Activated CD8-positive, alpha-beta memory T cell treated with anti-CD3 and anti-CD28 coated beads, Interleukin-2, amount 50 U/mL, for 1 hour (primary cell): Measurements from ENCODE around the gene PGBD5.

Experiments used
- DNase-seq: peaks from one replicate; pipeline ENCODE4 v3.0.0-alpha.2; 2020; ENCODE audit errors: extremely low read depth

PGBD5 gene

DNA sequence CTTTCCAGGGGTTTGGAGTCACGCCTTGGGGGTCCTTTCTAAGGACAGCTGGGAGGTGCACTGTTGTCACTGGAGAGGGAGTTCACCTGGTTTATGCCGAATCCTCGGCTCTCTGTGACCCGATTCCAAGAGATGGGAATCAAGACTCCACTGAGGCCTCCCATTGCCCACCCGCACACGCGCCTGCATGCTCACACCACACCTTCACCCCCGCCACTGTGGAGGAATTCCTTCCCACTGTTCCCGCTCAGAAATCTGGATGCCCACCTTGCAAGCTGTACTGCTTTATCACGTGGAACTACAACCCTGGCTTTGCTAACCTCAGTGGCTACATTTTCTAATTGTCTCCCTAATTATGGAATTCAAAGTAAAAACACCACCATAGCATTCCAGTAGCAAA is 29.2 kb downstream of the PGBD5 start:
- no peak for DNase-seq

DNA sequence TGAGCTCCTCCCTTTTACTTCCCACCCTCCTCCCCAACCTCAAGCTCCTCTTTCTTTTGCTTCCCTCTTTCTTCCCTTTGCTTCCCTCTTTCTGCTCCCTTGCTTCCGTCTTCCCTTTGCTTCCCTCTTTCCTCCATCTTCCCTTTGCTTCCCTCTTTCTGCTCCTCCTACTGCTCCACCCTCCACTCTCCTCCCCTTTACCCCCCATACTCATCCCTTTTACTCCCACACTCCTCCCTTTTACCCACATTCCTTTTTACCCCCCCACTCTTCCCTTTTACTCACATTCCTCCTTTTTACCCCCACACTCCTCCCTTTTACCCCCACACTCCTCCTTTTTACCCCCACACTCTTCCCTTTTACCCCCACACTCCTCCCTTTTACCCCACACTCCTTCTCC is 30.2 kb downstream of the PGBD5 start:
- no peak for DNase-seq

DNA sequence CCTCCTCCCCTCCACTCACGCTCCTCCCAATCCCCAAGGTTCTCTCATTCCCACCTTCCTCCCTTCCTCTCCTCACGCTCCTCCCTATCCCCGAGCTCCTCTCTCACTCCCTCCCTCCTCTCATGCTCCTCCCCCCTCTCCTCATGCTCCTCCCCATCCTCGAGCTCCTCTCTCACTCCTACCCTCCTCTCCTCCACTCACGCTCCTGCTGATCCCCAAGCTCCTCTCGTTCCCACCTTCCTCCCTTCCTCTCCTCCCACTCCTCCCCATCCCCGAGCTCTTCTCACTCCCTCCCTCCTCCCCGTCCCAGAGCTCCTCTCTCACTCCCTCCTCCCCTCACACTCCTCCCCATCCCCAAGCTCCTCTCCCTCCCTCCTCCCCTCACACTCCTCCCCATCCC is 31.4 kb downstream of the PGBD5 start:
- DNase-seq, result no peak

DNA sequence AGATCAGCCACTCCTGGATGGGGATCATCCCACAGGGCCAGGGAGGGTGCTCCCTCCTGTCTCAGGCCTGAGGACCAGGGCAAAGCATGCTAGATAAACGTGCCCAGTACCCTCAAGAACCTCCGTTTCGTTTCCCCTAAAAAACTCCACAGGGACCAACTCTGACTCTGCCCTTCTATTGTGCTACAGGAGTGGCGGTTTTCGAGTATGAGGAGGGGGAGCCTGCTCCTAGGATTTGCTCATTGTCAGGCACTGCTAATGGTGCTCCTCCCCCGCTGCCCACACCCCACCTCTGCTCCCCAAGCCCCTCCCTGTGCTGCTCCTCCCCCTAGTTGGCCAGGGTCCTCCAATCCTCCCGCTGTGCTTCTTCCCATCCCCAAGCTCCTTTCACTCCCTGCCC is 32.0 kb downstream of the PGBD5 start:
- no peak for DNase-seq

DNA sequence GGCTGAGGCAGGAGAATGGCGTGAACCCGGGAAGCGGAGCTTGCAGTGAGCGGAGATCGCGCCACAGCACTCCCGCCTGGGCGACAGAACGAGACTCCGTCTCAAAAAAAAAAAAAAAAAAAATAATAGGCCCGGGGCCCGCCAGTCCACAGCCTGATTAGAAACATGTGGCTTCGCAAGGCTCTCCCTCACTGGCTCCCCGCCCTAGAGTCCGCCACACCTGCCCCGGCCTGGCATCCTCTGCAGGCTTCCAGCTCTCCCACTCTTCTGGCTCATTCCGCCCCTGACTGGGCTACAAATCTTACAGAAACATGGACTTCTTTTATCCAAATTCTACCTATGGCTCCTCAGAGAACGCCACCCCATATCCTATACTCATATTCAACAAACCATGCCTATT is 32.4 kb downstream of the PGBD5 start:
- no peak for DNase-seq

DNA sequence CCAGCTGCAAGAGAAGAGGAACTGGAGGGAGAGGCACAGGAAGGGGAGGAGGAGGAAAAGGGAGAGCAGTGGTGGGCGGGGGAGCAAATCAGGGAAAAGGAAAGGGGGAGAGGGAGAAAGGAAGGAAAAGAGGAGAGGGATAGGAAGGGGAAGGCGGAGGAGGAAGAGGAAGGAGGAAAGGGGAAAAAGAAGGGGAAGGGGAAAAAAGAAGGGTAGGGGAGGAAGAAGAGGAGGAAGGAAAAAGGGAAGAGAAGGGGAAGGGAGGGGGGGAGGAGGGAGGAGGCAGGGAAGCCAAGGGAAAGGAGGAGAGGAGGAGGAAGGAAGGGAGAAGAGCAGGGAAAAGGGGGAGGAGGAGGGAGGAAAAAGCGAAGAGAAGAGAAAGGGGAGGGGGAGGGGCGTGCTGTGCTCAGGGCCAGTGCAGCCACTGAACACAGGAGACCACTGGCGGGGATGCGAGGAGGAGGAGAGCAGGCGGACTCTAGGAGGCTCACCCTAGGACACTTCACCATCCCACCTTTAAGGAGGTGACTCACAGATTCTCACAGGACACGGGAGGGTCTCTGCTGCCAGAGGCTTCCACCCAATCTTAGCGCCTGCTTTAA is 33.1 kb downstream of the PGBD5 start:
- DNase-seq, result no peak

DNA sequence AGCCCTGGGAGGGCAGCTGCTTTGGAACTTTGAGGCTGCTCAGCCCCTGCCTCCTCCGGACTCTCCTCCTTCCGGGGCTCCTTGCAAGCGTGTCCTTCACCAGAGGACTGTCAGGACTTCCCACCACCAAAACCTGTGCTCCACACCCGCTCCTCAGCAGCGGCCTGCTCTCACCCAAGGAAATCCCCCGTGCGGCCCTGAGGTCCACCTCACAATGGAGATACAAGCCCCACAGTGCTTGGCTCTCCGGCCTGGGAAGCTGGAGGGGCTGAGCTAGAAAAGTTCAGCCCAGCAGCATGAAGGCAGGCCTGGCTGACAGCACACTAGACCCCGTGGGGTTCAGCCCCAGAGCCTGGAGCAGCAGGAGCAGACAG is 33.6 kb downstream of the PGBD5 start:
- DNase-seq, result no peak

DNA sequence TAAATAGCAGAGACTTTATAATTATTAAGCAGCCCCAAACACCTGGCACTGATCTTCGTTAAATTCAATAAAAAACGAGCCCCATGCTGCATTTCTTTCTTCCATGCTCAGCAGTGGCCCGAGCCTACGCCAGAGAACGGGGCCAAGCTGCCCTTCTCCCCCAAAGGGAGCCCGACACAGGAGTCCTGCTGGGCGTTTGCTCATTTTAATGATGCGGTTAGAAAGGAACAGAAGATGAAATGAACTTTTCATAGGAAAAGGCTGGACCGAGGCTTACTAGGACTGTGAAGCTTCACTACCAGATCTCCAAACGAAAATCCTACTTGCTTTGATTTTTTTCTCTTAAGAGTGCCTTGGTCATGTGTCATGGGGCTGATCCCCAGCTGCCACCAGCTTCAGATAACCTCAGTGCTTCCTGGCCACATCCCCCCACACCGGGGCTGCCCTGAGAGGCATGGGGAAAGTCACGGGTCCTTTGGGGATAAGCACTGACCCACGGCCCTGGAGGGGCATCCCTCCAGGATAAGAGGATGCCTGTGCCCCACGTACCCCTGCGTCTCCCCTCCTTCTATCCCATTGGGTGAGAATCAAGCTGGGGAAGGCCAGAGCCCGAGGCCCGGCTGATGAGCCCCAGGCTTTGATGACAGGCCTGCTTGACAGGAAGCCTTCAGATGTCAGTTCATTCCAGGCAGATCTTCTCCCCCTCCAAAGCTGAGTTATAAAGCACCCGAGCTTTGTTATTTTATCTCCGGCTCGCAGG is 34.2 kb downstream of the PGBD5 start:
- DNase-seq, result no peak

DNA sequence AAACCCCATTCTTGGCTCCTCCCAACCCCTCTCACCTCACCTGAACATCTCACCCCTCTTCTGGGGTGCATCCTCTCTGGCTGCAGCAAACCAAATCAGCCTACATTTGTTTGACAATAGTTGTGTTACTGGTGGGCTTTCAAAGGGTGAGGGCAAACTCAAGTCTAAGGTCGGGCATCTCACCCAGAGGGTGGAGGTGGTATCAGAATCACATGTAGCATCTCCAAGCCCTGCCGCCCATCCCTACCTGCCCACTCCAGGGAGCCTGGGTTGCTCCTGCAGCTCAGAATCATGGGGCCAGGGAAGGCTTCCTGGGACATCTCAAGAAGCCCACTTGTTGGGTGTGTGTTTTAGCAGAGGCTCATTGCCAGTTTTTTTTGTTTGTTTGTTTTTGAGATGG is 35.8 kb downstream of the PGBD5 start:
- DNase-seq, result no peak

DNA sequence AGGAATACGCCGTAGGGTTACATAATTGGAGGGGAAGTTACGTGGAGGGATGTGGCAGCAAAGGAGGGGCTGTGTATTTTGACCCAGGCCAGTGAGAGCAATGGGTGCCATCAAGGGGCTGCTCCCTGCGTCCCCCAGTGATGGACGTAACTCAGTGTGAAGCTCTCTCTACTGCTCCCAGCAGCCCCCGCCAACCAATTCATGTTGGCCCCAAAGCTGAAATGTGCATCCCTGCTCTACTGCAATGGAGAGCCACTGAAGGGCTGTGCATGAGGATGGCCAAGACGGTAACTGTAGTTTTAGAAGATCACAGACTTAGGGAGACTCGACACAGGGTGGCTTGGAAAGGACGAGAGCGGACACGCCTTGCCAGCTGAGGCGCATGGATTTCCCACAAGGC is 38.3 kb downstream of the PGBD5 start:
- DNase-seq, result no peak

DNA sequence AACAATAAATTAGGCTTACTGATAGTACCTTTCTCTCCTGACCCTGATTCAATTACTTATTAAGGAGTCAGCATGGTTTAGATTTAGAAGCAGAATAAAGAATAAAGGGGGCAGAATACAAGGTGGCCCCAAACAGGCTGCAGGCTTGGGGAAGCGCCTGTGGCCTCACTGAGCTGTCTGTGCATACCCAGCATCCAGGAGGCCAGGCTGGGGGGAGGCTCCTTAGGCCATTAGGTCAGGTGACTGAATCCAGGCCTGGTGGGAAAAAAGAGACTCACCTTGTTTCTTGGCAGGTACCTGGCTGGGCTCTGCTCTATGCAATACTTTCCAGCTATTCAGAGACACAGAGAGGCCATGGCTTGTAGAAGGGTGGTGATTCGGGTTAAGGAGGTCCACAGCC is 38.8 kb downstream of the PGBD5 start:
- no peak for DNase-seq

DNA sequence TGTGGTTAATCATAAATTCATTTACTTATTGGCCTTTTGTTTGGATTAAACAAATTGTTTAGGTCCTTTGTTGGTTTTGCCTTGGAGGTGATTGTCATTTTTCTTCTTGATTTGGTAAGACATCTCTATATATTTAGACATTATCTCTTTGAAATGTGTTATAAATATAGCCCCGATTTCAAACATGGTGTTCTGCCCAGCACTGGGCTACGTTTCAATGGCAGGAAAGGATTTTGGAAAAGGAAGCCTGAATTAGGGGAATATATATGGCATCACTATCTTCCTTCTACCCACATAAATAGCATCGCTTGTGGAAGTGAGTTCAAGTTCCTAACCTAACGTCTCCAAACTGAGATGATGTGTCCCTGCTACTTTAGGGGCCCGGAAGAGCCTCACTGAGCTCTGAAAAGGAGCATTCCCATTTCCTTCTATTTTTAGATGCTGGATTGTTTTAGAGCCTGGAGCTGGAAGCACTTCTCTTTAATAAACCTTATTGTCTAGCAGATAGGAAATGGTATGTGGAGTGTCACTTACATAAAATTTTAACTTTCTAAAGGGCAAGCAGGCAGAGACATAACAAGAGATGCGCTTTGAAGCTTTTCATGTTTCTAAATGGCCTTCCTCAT is 39.4 kb downstream of the PGBD5 start:
- no peak for DNase-seq

DNA sequence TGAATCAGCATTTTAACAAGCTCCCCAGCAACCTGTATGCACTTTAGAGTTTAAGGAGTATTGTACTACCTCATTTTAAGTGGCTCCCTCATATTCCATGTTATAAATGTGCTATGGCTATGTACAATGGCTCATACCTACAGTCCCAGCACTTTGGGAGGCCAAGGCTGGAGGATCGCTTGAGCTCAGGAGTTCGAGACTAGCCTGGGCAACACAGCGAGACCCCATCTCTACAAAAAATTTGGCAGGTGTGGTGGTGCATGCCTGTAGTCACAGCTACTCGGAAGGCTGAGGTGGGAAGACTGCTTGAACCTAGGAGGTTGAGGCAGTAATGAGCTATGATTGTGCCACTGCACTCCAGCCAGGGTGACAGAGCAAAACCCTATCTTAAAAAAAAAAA is 40.2 kb downstream of the PGBD5 start:
- no peak for DNase-seq

DNA sequence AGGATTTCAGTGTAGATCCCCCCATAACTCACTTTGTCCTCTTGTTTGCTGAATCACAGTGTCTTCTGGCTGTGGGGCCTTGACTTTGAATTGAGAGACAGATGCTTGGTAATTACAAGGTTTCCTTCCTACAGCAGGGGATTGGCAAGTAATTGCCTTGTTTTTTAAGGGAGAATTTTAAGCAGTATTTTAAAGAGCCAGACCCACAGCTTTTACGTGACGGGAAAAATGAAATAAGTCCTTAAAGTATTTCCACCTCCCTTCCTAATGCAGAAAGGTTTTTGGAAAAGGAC is 41.0 kb downstream of the PGBD5 start:
- no peak for DNase-seq

DNA sequence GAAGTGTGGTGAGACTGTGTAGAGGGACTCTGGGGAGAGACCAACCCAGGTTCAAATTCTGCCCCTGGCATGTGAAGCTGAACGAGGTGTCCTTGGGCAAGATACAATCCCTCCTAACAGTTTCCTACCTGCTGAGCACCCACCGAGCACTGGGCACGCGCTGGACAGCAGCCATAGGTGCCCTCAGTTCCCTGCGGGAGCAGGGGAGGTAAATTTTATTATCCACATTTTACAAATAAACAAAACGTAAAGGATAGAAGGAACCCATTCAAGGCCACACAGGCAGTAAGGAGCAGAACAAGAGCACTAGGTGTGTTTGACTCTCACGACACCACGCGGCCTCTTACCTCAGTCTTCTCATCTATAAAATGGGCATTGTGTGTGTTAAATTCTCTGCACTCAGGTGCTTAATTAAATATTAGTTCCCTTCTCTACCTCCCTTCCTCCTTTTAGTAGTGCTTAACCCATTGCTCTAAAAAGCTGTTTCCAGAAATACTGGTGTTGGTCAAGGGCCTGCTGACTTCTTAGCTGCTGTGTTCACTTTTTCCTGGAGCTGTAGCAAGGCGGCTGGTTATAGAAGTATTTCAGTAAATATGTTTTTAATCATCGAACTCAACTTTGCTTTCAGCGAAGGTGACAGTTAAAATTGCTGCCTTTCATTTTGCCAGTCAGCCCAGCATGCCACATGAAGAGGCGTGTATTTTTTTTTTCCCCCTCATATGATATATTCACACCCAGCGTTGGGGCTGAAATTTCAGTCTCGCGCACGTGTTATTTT is 41.6 kb downstream of the PGBD5 start:
- DNase-seq, result no peak

DNA sequence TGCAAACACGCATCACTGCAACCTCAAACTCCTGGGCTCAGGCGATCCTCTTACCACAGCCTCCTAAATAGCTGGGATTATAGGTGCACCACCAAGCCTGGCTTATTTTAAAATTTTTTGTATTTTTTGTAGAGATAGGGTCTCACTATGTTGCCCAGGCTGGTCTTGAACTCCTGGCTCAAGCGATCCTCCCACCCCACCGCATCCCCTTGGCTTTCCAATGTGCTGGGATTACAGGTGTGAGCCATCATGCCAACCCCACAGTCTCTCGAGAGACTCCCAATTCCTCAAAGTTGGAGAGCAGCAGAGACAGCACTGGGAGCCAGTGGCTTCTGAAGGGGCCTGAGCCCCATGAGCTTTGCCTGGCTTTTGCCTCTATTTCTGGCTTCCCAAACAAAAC is 42.7 kb downstream of the PGBD5 start:
- DNase-seq, result no peak

DNA sequence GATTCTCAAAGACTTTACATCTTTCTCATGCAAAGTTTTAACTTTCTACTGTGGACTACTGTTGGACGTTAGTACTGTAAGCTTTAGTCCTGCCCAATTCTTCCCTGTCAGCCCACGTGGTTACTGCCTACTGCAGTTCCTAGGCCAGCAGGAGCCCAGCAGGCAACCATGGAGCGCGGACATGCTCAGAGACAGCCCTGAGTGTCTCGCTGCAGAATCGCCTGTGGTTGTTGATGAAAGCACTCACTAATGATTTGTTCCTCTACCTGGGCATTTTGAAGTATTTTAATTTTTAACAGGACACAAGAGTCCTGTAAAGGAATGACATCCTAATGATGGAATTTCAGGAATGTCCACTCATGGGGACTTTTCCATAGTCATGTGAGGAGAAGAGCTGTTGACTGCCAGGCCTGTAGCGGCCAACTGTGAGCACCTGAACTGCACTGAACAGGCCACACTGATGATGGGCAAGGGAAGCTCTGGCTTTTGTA is 44.1 kb downstream of the PGBD5 start:
- DNase-seq, result no peak

DNA sequence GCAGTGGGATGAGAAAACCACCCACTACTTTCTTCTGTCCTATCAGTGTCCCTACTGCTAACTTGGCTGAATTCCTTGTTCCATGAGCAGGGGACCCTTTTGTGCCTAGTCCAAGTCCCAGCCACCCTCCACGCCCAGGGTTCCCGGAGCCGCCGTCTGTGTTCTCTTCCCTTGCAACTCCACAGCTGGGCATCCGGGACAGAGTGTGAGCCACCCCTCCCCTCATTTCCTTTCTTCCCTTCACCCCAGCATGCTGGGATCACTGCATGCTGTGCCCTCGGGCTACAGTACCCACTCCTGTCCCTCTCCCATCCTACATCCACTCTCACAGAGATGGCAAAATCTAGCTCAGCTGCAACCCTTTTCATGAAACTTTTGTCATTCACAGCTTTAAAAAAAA is 44.5 kb downstream of the PGBD5 start:
- DNase-seq, result no peak

DNA sequence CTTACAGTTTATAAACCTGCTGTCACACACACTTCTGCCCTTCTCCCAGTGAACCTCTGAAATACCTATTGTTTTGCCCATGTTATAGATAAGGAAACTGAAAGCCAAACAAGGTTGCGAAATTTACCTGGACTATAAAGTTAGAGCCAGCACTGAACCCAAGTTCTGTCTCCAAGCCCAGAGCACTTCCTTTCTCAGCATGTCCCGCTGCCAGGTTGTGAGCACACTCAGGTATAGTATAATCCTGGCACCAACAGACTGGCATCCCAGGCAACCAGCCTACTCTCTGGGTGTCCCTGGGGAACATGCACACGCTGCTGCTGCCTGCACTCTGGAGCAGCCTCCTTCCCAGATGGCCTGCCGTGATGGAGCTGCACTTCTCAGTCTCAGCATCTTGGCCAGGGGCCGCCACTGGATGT is 45.1 kb downstream of the PGBD5 start:
- DNase-seq, result no peak

DNA sequence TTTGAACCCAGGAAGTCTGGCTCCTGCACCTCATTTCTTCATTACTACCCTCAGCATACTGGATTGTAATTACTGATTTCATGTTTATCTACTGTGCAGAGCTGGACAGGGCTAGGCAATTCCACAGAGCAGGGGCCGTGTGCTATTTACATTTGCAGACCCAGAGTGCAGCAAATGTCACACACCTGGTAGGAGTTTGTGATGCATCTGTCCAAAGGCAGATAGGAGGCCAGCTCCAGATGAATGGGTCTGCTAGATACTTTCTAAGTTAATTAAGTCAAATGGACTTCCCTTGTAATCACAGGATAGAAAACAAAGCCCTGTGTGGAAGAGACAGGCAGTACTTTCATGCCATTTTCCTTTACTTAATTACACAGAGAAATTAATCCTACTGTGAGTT is 46.2 kb downstream of the PGBD5 start:
- no peak for DNase-seq

DNA sequence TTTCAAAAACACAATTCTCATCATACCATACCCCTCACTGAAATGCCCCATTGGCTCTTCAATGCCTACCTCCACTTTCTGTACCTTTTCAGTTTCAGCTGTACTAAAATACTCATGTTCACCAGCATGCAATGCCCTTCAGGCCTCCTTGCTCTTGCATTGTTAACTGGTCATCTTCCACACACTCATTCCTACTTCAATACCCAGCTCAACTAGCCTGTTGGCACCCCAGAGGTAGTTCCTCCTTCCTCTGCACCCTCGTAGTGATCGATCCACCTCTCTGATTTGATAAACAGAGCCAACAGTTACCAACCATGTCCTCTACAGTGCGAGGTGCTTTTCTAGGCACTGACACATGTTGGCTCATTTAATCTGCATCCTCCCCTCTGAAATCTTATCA is 46.7 kb downstream of the PGBD5 start:
- no peak for DNase-seq

DNA sequence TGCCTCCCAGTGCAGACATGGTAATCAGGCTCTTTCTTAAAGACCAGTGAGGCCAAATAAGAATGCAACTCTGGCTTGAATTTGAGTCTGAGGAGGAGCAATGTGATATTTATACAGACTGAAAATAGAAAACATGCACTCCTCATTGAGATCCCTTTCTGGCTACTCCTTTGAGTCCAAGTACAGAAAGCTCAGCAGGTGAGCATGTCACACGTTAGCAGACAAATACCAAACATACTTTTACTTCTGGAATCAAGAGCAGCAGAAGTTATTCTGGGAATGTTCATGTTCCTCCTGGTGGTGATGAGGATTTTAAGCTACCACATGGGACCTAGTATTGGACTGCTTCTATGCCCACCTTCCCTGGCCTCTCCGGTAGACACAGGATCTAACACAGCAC is 48.3 kb downstream of the PGBD5 start:
- no peak for DNase-seq

DNA sequence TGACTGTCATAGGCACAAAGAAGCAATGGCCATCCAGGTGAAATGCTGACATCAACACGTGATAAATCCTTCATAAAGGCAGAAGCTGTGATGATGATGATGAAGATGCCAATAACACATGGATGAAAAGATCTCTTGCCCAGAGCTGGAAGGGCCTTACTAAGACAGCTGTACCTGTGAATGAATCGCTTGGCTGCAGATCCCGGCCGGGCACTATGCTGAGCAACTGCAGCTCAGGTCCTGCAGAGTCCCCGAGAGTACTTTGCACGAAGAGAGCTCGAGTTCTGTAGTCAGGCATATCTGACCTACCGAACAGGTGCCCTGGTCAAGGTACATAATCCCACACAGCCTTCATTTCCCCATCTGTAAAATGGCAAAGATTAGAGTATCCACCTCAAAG is 48.8 kb downstream of the PGBD5 start:
- no peak for DNase-seq
